BE2C (cell line): Measurements from ENCODE around the gene PRR15L. TPM values are rescaled to one million over a fixed set of nuclear protein-coding genes. Genes with fewer than 3 reads are reported as not detected.

Experiments used
- DNase-seq: peaks from one replicate; pipeline ENCODE4 v3.0.0-alpha.2; 2020
- H3K27me3 ChIP-seq: fragments of 250-450 bp; sonication (Bioruptor Pico); 2 replicates; pipeline ENCODE4 v1.5.1; 2020; ENCODE audit warnings: mild to moderate bottlenecking
- H3K36me3 ChIP-seq: fragments of 250-450 bp; sonication (Bioruptor Pico); 2 replicates; pipeline ENCODE4 v1.5.1; 2020; ENCODE audit warnings: mild to moderate bottlenecking
- H3K4me1 ChIP-seq: fragments of 250-450 bp; sonication (Bioruptor Pico); 2 replicates; pipeline ENCODE4 v1.5.1; 2020
- H3K4me3 ChIP-seq: 2 replicates; pipeline ENCODE4 v1.5.1; 2011; ENCODE audit warnings: low read depth, low read length
- H3K9me3 ChIP-seq: fragments of 250-450 bp; sonication (Bioruptor Pico); 2 replicates; pipeline ENCODE4 v1.5.1; 2020
- CTCF ChIP-seq: IDR thresholded peaks from 2 replicates; pipeline ENCODE4 v1.5.1; 2012; ENCODE audit warnings: mild to moderate bottlenecking, low read depth, low read length
- polyA plus RNA-seq: library from polyadenylated mRNA; unstranded; fragments of >200 nt; gene quantifications from one replicate; pipeline ENCODE4 v1.2.1, GENCODE V29; 2012; ENCODE audit warnings: low read depth, missing spikeins; ENCODE audit not compliant: insufficient read length, insufficient read depth

PRR15L gene
- polyA plus RNA-seq, result not detected

- Histone ChIP-seq H3K27me3 (no peaks in the 10 kb centered on the region), H3K36me3 (no peaks in the 10 kb centered on the region), H3K4me1 (peaks cover 5% of the 10 kb centered on the region), H3K4me3 (no peak within 1 kb of the TSS), H3K9me3 (no peaks in the 10 kb centered on the region)
- DNase-seq, result no peak
- TF ChIP-seq CTCF, result no peak
Observed at GRCh38 chr17:47957591-47958490, at the start of gene PRR15L. Gene PRR15L, minus strand, starts transcription at chr17:47957883. Its CDS starts 4,649 bp downstream, at chr17:47953234.

GRCh38 chr17:48006936-48007709 is 49.4 kb upstream of the PRR15L start:
- no peak for DNase-seq
- H3K27me3 ChIP-seq, result no peaks in the 10 kb centered on the region
- no peaks in the 10 kb centered on the region for H3K9me3 ChIP-seq
- no peak for TF ChIP-seq CTCF
- H3K36me3 ChIP-seq, result no peaks in the 10 kb centered on the region
- H3K4me1 ChIP-seq, result peaks cover 24% of the 10 kb centered on the region
- H3K4me3 ChIP-seq, result no peak overlapping the region

GRCh38 chr17:48004983-48005382 is 47.3 kb upstream of the PRR15L start:
- Histone ChIP-seq H3K9me3 (no peaks in the 10 kb centered on the region), H3K4me3 (peak overlapping the region; percentile 30), H3K27me3 (no peaks in the 10 kb centered on the region), H3K36me3 (no peaks in the 10 kb centered on the region), H3K4me1 (peaks cover 41% of the 10 kb centered on the region)
- no peak for TF ChIP-seq CTCF
- peak; percentile 50 for DNase-seq

- Histone ChIP-seq H3K27me3 (no peaks in the 10 kb centered on the region), H3K4me3 (peak overlapping the region; percentile 30), H3K36me3 (no peaks in the 10 kb centered on the region), H3K4me1 (peaks cover 52% of the 10 kb centered on the region), H3K9me3 (no peaks in the 10 kb centered on the region)
- peak; percentile 41 for TF ChIP-seq CTCF
- DNase-seq, result peak; percentile 96
Observed at GRCh38 chr17:48003417-48004151, 45.9 kb upstream of the PRR15L start.

- DNase-seq, result peak; percentile 96
- no peak for TF ChIP-seq CTCF
- Histone ChIP-seq H3K4me1 (peaks cover 53% of the 10 kb centered on the region), H3K36me3 (no peaks in the 10 kb centered on the region), H3K4me3 (peak overlapping the region; percentile 10; the same call in 1 of the 2 replicates), H3K9me3 (no peaks in the 10 kb centered on the region), H3K27me3 (no peaks in the 10 kb centered on the region)
Observed at GRCh38 chr17:48002916-48003416, 45.3 kb upstream of the PRR15L start.
